ENCODE data around the gene ZNF750.

DNA sequence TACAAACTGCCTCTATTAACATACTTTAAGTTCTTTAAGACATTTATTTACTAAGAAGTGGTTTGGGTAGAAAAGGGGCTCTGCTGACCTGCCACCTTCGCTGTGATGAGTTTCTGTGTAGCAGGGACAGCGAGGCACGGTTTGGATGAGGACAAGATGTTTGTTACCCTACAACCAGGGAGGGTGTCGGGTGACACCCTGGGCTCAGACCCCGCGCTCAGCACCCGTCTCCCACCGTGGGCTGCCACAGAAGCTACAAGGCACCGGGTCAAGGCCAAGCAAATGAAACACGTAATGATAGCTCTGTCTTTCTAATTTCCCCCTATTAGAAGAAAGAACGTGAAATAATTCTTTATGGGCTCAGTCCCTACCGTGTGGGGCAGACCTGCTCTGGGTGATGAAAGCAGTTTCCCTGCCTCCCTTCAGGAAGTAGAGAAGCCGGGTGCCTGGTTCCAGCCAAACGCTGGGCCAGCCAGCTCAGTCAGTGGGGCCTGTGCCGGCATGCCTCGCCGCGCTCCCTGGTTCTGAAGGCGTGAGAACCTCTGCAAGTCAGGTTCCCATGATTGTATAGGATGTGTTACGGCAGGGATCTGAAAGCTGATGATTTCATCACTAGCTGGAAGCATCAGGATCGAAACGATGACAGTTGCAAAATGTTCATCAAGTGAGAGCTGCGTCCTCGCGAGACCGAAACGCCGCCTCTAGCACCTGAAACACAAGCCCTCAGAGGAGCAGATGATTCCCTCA, 3.9 kb downstream of the ZNF750 start:
- TF ChIP-seq, protein P1, sequence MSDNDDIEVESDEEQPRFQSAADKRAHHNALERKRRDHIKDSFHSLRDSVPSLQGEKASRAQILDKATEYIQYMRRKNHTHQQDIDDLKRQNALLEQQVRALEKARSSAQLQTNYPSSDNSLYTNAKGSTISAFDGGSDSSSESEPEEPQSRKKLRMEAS (IDR thresholded peaks at IDR 0.05; ENCODE audit: low read depth, low read length), result no peak
- TF ChIP-seq POLR2A (IDR thresholded peaks at IDR 0.05; ENCODE audit: extremely low read depth, insufficient read length) (no peak), MYC (IDR thresholded peaks at IDR 0.05; ENCODE audit: low read depth, low read length) (no peak)
- TF ChIP-seq, protein P2, sequence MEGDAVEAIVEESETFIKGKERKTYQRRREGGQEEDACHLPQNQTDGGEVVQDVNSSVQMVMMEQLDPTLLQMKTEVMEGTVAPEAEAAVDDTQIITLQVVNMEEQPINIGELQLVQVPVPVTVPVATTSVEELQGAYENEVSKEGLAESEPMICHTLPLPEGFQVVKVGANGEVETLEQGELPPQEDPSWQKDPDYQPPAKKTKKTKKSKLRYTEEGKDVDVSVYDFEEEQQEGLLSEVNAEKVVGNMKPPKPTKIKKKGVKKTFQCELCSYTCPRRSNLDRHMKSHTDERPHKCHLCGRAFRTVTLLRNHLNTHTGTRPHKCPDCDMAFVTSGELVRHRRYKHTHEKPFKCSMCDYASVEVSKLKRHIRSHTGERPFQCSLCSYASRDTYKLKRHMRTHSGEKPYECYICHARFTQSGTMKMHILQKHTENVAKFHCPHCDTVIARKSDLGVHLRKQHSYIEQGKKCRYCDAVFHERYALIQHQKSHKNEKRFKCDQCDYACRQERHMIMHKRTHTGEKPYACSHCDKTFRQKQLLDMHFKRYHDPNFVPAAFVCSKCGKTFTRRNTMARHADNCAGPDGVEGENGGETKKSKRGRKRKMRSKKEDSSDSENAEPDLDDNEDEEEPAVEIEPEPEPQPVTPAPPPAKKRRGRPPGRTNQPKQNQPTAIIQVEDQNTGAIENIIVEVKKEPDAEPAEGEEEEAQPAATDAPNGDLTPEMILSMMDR (IDR thresholded peaks at IDR 0.05; ENCODE audit: low read depth, low read length), result no peak

Data from NB4 (cell line).